ENCODE measurements around the gene PCNX1. TPM values are rescaled to one million over a fixed set of nuclear protein-coding genes. Genes with fewer than 3 reads are reported as not detected.

Gene PCNX1
- total RNA-seq, 1 experiment from 2014 or later = 48.0 TPM

DNA sequence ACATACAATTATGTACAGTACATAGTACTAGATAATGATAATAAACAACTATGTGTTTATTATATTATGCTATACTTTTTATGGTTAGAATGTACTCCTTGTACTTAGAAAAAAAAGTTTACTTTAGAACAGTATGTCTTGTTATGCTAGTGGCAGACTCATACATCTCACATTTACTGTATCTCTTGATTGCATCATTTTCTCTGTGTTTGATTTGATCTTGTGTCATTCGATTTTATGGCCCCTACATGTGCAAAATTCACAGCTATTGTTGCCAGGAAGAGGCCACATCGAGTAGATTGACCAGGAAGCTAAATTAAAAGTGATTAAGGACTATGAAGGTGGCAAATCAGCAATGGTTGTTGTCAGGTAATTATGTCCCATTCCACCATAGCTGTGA is 153.0 kb downstream of the PCNX1 start:
- Mint-ChIP-seq H3K27me3 (ENCODE audit: low read depth) (no peaks in the 10 kb centered on the region), H3K4me1 (no peaks in the 10 kb centered on the region), H3K36me3 (ENCODE audit: insufficient read depth in 1 of 3, low read depth in 3 of 3) (peaks cover 46 to 69% (median 60%) of the 10 kb centered on the region in 3 experiments), H3K27ac (no peak overlapping the region; a peak in 1 of 7 replicates), H3K9me3 (peaks cover 2 to 7% of the 10 kb centered on the region in 2 experiments; a peak in 3 of 5 replicates), H3K4me3 (no peak overlapping the region)
- no peak overlapping the region for H3K27ac ChIP-seq (ENCODE audit: insufficient read length, low read depth, low read length)
- H2AK5ac ChIP-seq (ENCODE audit: insufficient read length, low read length) = no peak overlapping the region
- no peaks in the 10 kb centered on the region for H3K23me2 ChIP-seq (ENCODE audit: insufficient read length, low read depth, low read length, poor library complexity, severe bottlenecking)
- H3K18ac ChIP-seq (ENCODE audit: insufficient read length, low read depth, low read length) = no peak overlapping the region
- no peak overlapping the region for H2AFZ ChIP-seq (ENCODE audit: low read length)
- no peak overlapping the region for H2BK20ac ChIP-seq (ENCODE audit: low read depth, low read length, poor library complexity, severe bottlenecking)
- no peaks in the 10 kb centered on the region for H3K79me2 ChIP-seq (ENCODE audit: insufficient read depth, low read length)
- no peaks in the 10 kb centered on the region for H3K4me1 ChIP-seq (ENCODE audit: insufficient read depth, low read length)
- no peak overlapping the region for H3T11ph ChIP-seq (ENCODE audit: low read length)
- no peaks in the 10 kb centered on the region for H3K9me3 ChIP-seq (ENCODE audit: control insufficient read depth, low read depth, low read length)
- DNase-seq = no peak
- no peak overlapping the region for H2BK120ac ChIP-seq (ENCODE audit: low read depth, low read length, poor library complexity, severe bottlenecking)
- no peak overlapping the region for H2BK12ac ChIP-seq (ENCODE audit: insufficient read length, low read depth, low read length)
- H4K20me1 ChIP-seq (ENCODE audit: control insufficient read depth, insufficient read depth, insufficient read length) = no peaks in the 10 kb centered on the region
- no peak overlapping the region for H2BK5ac ChIP-seq (ENCODE audit: insufficient read length, low read length)
- no peak overlapping the region for H4K5ac ChIP-seq (ENCODE audit: insufficient read length, low read depth, low read length)
- H3K9ac ChIP-seq (ENCODE audit: extremely low read depth, insufficient read length, low read length) = no peak overlapping the region
- no peaks in the 10 kb centered on the region for H3K27me3 ChIP-seq (ENCODE audit: insufficient read depth, low read length)
- H2BK15ac ChIP-seq (ENCODE audit: low read depth, low read length) = no peak overlapping the region
- no CpG with 5 or more reads among the region's 2 CpGs for WGBS (ENCODE audit: extremely low coverage, insufficient read length, low lambda C conversion rate)
- no peak overlapping the region for H3K56ac ChIP-seq (ENCODE audit: insufficient read length, low read depth, low read length)
- no peak overlapping the region for H4K91ac ChIP-seq (ENCODE audit: insufficient read length, low read depth, low read length)
- TF ChIP-seq, protein P1, sequence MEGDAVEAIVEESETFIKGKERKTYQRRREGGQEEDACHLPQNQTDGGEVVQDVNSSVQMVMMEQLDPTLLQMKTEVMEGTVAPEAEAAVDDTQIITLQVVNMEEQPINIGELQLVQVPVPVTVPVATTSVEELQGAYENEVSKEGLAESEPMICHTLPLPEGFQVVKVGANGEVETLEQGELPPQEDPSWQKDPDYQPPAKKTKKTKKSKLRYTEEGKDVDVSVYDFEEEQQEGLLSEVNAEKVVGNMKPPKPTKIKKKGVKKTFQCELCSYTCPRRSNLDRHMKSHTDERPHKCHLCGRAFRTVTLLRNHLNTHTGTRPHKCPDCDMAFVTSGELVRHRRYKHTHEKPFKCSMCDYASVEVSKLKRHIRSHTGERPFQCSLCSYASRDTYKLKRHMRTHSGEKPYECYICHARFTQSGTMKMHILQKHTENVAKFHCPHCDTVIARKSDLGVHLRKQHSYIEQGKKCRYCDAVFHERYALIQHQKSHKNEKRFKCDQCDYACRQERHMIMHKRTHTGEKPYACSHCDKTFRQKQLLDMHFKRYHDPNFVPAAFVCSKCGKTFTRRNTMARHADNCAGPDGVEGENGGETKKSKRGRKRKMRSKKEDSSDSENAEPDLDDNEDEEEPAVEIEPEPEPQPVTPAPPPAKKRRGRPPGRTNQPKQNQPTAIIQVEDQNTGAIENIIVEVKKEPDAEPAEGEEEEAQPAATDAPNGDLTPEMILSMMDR (conservative IDR thresholded peaks at IDR 0.05) = no peak
- no peak overlapping the region for H4K8ac ChIP-seq (replicated peaks; ENCODE audit: insufficient read length, low read depth, low read length)
- no peak overlapping the region for H3K4ac ChIP-seq (ENCODE audit: low read depth, low read length)
- no peak overlapping the region for H3K14ac ChIP-seq (ENCODE audit: insufficient read depth, low read length)
- no peaks in the 10 kb centered on the region for H3K79me1 ChIP-seq (ENCODE audit: insufficient read depth, low read depth, low read length, poor library complexity, severe bottlenecking)
- H3K4me2 ChIP-seq (ENCODE audit: insufficient read depth, insufficient read length, low read length) = no peak overlapping the region
- no peak overlapping the region for H3K23ac ChIP-seq (ENCODE audit: insufficient read length, low read depth, low read length)

Data from H9 (cell line).